Mucosa of gallbladder (tissue), 1 donor: ENCODE data around the gene TRAP1. TPM values are rescaled to one million over a fixed set of nuclear protein-coding genes. Genes with fewer than 3 reads are reported as not detected.

Experiments used
- DNase-seq: peaks from one replicate; pipeline ENCODE4 v3.0.0-alpha.2; 2020; ENCODE audit warnings: low spot score
- total RNA-seq: library from RNA; stranded (reverse); gene quantifications from one replicate; pipeline ENCODE4 v1.2.1, GENCODE V29; 2021
- donor health status: DM: no; HTN: no; CAD: no.

Gene TRAP1
- total RNA-seq, 1 donor from 2014 or later: 101 TPM

- no peak for DNase-seq
Measured at GRCh38 chr16:3713587-3714242, 3.6 kb downstream of the TRAP1 start.

- DNase-seq: peak; percentile 27
Measured at GRCh38 chr16:3712861-3713372, 4.4 kb downstream of the TRAP1 start.

GRCh38 chr16:3706253-3707012 is 10.9 kb downstream of the TRAP1 start:
- no peak for DNase-seq

GRCh38 chr16:3702082-3702481 is 15.2 kb downstream of the TRAP1 start:
- DNase-seq: no peak

GRCh38 chr16:3701531-3701930 is 15.8 kb downstream of the TRAP1 start:
- no peak for DNase-seq

GRCh38 chr16:3698941-3699340 is 18.4 kb downstream of the TRAP1 start:
- DNase-seq: no peak

GRCh38 chr16:3696425-3697218 is 20.7 kb downstream of the TRAP1 start:
- DNase-seq: peak; percentile 55

- peak; percentile 89 for DNase-seq
Measured at GRCh38 chr16:3695610-3696369, 21.5 kb downstream of the TRAP1 start.

- no peak for DNase-seq
Measured at GRCh38 chr16:3694051-3694450, 23.3 kb downstream of the TRAP1 start.

GRCh38 chr16:3691761-3692160 is 25.6 kb downstream of the TRAP1 start:
- DNase-seq: no peak

- no peak for DNase-seq
Measured at GRCh38 chr16:3690980-3691720, 26.2 kb downstream of the TRAP1 start.

GRCh38 chr16:3690470-3690928 is 26.8 kb downstream of the TRAP1 start:
- peak; percentile 92 for DNase-seq

- DNase-seq: no peak
Measured at GRCh38 chr16:3689731-3690130, 27.6 kb downstream of the TRAP1 start.

GRCh38 chr16:3687792-3688191 is 29.5 kb downstream of the TRAP1 start:
- no peak for DNase-seq

- no peak for DNase-seq
Measured at GRCh38 chr16:3687021-3687420, 30.3 kb downstream of the TRAP1 start.

- no peak for DNase-seq
Measured at GRCh38 chr16:3681206-3681605, 36.1 kb downstream of the TRAP1 start.

- DNase-seq: no peak
Measured at GRCh38 chr16:3677994-3678393, 39.3 kb downstream of the TRAP1 start.

GRCh38 chr16:3675601-3676130 is 41.7 kb downstream of the TRAP1 start:
- no peak for DNase-seq

GRCh38 chr16:3674513-3675295 is 42.6 kb downstream of the TRAP1 start:
- DNase-seq: no peak
